PC-3 (cell line): Measurements from ENCODE around the gene ZNF771.

Source experiments
- EZH2 ChIP-seq: fragments of 300-600 bp; sonication (generic); IDR thresholded peaks from one replicate; pipeline ENCODE4 v1.6.1; 2017; ENCODE audit warnings: antibody characterized with exemption, mild to moderate bottlenecking, low read length; ENCODE audit not compliant: unreplicated experiment
- EZH2phosphoT487 ChIP-seq: fragments of 300-600 bp; sonication (generic); IDR thresholded peaks from 2 replicates; pipeline ENCODE4 v1.6.1; 2018; ENCODE audit warnings: mild to moderate bottlenecking, antibody characterized with exemption, low read length, borderline replicate concordance
- TF ChIP-seq, protein P1 (sequence below): fragments of 300-600 bp; sonication (generic); conservative IDR thresholded peaks from 2 replicates; pipeline ENCODE4 v1.5.1; 2017; ENCODE audit warnings: antibody characterized with exemption, low read depth, mild to moderate bottlenecking, low read length

- TF ChIP-seq, protein P1, sequence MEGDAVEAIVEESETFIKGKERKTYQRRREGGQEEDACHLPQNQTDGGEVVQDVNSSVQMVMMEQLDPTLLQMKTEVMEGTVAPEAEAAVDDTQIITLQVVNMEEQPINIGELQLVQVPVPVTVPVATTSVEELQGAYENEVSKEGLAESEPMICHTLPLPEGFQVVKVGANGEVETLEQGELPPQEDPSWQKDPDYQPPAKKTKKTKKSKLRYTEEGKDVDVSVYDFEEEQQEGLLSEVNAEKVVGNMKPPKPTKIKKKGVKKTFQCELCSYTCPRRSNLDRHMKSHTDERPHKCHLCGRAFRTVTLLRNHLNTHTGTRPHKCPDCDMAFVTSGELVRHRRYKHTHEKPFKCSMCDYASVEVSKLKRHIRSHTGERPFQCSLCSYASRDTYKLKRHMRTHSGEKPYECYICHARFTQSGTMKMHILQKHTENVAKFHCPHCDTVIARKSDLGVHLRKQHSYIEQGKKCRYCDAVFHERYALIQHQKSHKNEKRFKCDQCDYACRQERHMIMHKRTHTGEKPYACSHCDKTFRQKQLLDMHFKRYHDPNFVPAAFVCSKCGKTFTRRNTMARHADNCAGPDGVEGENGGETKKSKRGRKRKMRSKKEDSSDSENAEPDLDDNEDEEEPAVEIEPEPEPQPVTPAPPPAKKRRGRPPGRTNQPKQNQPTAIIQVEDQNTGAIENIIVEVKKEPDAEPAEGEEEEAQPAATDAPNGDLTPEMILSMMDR = no peak
- TF ChIP-seq EZH2 (no peak), EZH2phosphoT487 (no peak)
These were observed 56.7 kb downstream of the ZNF771 start for GRCh38 chr16:30464078-30464477.
